ENCODE data around the gene SLC25A40. TPM values are rescaled to one million over a fixed set of nuclear protein-coding genes. Genes with fewer than 3 reads are reported as not detected.
"Not testable (repeated sequence)": the region's sequence is repeated elsewhere in the genome, so short reads cannot be mapped to it uniquely, and the experiment has no call there.

Gene SLC25A40
- total RNA-seq, 1 donor from 2014 or later: 29.9 TPM

- DNase-seq (ENCODE audit: low spot score): no peak
- ATAC-seq: no peak
- intact Hi-C loops (cut with DNase I): no loop called here
Observed at GRCh38 chr7:87874066-87874465, 2.1 kb downstream of the SLC25A40 start.

GRCh38 chr7:87873328-87873727 lies 2.8 kb downstream of the SLC25A40 start:
- ATAC-seq; intact Hi-C loops (cut with DNase I); DNase-seq (ENCODE audit: low spot score): not testable (repeated sequence)

GRCh38 chr7:87872346-87872745 lies 3.8 kb downstream of the SLC25A40 start:
- DNase-seq (ENCODE audit: low spot score) (no peak), ATAC-seq (no peak)
- intact Hi-C loops (cut with DNase I): no loop called here

GRCh38 chr7:87870471-87870870 lies 5.7 kb downstream of the SLC25A40 start:
- DNase-seq (ENCODE audit: low spot score) (no peak), ATAC-seq (no peak)
- intact Hi-C loops (cut with DNase I): no loop called here

- intact Hi-C loops (cut with DNase I); DNase-seq (ENCODE audit: low spot score); ATAC-seq: not testable (repeated sequence)
Observed at GRCh38 chr7:87866533-87866932, 9.6 kb downstream of the SLC25A40 start.

- ATAC-seq (no peak), DNase-seq (ENCODE audit: low spot score) (no peak)
- intact Hi-C loops (cut with DNase I): no loop called here
Observed at GRCh38 chr7:87866089-87866488, 10.1 kb downstream of the SLC25A40 start.

- DNase-seq (ENCODE audit: low spot score): no peak
- intact Hi-C loops (cut with DNase I): no loop called here
- ATAC-seq: no peak
Observed at GRCh38 chr7:87858417-87859100, 17.6 kb downstream of the SLC25A40 start.

- no peak for ATAC-seq
- DNase-seq (ENCODE audit: low spot score): no peak
- intact Hi-C loops (cut with DNase I): no loop called here
Observed at GRCh38 chr7:87853237-87853864, 22.8 kb downstream of the SLC25A40 start.

- no peak for DNase-seq (ENCODE audit: low spot score)
- intact Hi-C loops (cut with DNase I): no loop called here
- no peak for ATAC-seq
Observed at GRCh38 chr7:87852306-87852705, 23.9 kb downstream of the SLC25A40 start.

- intact Hi-C loops (cut with DNase I): no loop called here
- DNase-seq (ENCODE audit: low spot score) (no peak), ATAC-seq (no peak)
Observed at GRCh38 chr7:87850836-87851593, 25.1 kb downstream of the SLC25A40 start.

- intact Hi-C loops (cut with DNase I): no loop called here
- DNase-seq (ENCODE audit: low spot score) (no peak), ATAC-seq (no peak)
Observed at GRCh38 chr7:87837597-87837996, 38.6 kb downstream of the SLC25A40 start.

- intact Hi-C loops (cut with DNase I): no loop called here
- no peak for DNase-seq (ENCODE audit: low spot score)
- ATAC-seq: no peak
Observed at GRCh38 chr7:87833130-87833529, 43.0 kb downstream of the SLC25A40 start.

GRCh38 chr7:87831097-87831496 lies 45.1 kb downstream of the SLC25A40 start:
- intact Hi-C loops (cut with DNase I): no loop called here
- DNase-seq (ENCODE audit: low spot score) (no peak), ATAC-seq (no peak)

- intact Hi-C loops (cut with DNase I); ATAC-seq; DNase-seq (ENCODE audit: low spot score): not testable (repeated sequence)
Observed at GRCh38 chr7:87828383-87828782, 47.8 kb downstream of the SLC25A40 start.

GRCh38 chr7:87825369-87825768 lies 50.8 kb downstream of the SLC25A40 start:
- ATAC-seq; DNase-seq (ENCODE audit: low spot score): not testable (repeated sequence)

GRCh38 chr7:87822056-87822455 lies 54.1 kb downstream of the SLC25A40 start:
- DNase-seq (ENCODE audit: low spot score); ATAC-seq; intact Hi-C loops (cut with DNase I): not testable (repeated sequence)

More at GRCh38 chr7:87825369-87825768, 50.8 kb downstream of the SLC25A40 start:
- intact Hi-C loops (cut with DNase I): not testable (repeated sequence)

GRCh38 chr7:87818336-87818735 lies 57.8 kb downstream of the SLC25A40 start:
- DNase-seq (ENCODE audit: low spot score) (no peak), ATAC-seq (no peak)
- intact Hi-C loops (cut with DNase I): no loop called here

- DNase-seq (ENCODE audit: low spot score) (no peak), ATAC-seq (no peak)
- intact Hi-C loops (cut with DNase I): no loop called here
Observed at GRCh38 chr7:87816389-87816788, 59.8 kb downstream of the SLC25A40 start.

- no peak for DNase-seq (ENCODE audit: low spot score)
- intact Hi-C loops (cut with DNase I): no loop called here
- ATAC-seq: no peak
Observed at GRCh38 chr7:87810726-87811125, 65.4 kb downstream of the SLC25A40 start.

- no peak for DNase-seq (ENCODE audit: low spot score)
- intact Hi-C loops (cut with DNase I): no loop called here
- ATAC-seq: no peak
Observed at GRCh38 chr7:87810130-87810529, 66.0 kb downstream of the SLC25A40 start.
